GM21576 (cell line): ENCODE measurements around the gene TNFAIP2.

Experiments
- ATAC-seq: cut with Tn5 transposase; IDR thresholded peaks from one replicate; pipeline ENCODE4 v1.9.1; 2021; ENCODE audit warnings: mild to moderate bottlenecking, moderate library complexity; ENCODE audit not compliant: unreplicated experiment

The TNFAIP2 gene

GRCh38 chr14:103093856-103094405, 29.3 kb upstream of the TNFAIP2 start:
- no peak for ATAC-seq

GRCh38 chr14:103094406-103095209, 28.7 kb upstream of the TNFAIP2 start, which contains the start of gene EXOC3L4:
Gene EXOC3L4, plus strand, starts transcription at chr14:103094725. Its CDS starts 5,495 bp downstream, at chr14:103100220.
- ATAC-seq, result no peak

GRCh38 chr14:103095210-103095778, 28.0 kb upstream of the TNFAIP2 start:
- no peak for ATAC-seq

GRCh38 chr14:103096387-103096786, 26.9 kb upstream of the TNFAIP2 start:
- no peak for ATAC-seq

DNA sequence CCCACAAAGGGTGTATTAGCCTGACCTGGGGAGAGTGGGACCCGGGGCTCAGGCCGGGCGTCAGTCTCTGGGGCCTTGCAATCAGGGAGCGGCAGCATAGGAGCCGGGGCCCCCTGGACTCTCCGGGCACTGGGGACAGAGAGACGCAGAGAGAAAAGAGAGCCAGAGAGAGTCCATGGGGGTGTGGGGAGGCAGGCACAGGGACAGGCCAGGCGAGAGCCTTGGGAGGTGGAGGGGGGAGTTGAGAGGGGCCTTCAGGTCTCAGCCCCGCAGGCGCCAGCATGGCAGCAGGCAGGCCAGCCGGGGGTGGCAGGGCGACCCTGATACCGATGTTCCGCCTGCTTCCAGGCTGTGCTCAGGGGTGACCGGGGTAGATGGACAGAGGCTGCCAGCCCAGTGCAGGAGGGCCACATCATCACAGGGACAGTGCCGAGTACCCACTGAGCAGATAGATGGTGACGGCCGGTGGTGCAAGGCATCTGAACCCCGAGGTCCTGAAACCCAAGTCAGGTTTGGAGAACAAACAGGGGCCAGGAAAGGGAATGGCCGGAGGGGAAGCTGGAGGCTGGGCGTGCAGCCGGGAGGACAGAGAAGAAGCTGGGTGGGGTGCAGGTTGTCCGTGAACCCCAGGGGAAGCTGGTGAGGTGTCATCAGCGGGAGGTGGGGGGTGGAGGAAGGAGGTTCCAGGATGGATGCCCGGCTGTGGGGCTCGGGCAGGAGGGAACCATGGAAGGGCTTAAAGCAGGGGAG, 25.8 kb upstream of the TNFAIP2 start:
- ATAC-seq, result no peak

DNA sequence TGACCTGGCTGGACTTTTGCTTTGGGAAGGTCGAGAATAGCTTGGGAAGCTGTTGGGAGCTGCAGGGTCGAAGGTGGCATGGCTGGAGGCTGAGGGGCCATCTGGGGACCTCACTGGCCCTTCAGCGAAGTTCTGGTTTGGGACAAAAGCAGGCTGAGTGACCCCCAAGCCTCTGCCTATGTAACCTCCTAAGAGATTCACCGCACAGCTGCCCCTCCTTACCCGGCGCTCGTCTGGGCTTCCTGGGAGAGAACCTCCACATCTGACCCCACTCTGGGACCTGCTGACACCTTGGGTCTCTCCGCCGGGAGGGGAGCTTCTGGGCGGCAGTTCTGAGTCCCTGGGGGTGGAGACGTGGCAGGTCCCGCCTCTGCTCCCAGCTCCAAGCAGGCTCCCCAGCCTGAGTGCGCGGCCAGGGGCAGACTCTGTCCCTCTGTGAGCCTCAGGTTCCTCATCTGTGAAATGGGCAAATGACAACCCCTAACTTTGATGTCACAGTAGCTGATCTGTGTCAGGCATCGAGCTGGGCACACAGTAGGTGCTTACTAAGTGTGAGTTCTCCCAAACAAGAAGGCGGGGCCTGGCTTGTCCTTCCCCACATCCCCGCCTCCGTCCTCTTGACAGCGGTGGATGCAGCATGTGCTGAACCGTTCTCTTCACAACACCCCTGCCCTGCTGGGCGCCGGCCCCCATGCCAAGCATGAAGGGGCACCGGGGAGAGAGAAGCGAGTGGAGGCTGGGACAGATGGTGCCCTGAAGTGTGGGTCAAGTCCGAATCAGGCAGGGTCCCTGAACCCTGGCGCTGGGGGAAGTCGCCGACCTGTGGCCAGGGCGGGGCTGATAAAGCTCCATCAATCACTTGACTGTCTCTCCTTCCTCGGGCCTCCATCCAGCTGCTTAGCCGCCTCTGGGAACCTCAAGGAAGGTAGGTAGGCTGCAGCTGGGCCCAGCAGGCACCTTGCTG, 25.0 kb upstream of the TNFAIP2 start:
- no peak for ATAC-seq

DNA sequence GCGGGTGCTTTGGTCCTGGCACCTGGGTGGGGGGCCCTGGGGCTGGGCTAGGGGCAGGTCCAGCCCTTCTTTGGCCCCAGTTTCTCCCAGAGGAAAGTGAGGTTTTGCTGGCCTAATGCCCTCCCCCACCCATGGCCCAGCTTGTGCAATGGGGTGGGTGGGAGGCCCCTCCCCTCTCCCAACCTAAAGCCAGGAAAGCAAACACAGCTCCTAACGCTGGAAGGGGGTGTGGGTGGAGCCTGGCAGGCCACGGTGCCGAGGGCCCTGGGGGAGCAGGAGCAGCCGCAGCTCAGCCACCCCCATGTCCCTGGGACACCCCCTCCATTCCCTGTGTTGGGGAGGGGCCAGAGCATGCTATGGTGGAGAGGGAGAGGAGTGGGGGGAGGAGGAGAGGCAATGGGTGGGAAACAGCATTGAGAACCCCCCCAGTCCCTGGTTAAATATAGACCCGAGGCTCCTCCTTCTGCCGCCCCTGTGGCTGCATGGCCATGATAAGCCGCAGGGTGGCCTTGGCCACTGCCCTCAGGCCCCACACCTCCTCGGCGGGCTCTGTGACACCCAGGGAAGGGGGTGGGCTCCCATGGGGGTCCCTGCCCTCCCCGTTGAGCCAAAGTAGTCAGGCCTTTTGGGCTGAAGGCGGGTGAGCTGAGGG, 24.1 kb upstream of the TNFAIP2 start:
- no peak for ATAC-seq

DNA sequence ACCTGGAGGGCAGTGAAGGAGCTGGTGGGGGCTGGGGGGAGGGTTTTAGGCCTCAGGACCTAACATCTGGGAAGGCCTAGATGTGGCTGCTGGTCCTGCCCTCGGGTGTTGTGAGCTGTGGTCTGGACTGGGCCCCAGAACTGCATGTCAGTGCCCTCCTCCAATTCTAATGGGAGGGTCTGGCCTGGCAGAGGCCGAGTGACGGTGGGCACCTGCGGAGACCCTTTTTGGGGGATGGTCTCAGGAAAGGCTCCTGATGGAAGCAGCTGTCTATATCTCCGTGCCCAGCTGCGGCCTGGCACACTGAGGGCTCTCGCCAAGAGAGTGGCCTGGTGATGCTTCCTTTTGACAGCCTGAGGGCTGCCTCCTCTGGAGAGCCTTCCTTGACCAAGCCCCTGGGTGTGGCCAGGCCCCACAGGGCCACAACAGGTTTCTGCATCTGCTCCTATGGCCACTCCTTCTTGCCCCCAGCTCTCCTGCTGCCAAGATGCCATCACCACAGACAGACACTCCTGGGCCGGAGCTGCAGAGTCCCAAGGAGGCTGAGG, 23.5 kb upstream of the TNFAIP2 start:
- no peak for ATAC-seq

DNA sequence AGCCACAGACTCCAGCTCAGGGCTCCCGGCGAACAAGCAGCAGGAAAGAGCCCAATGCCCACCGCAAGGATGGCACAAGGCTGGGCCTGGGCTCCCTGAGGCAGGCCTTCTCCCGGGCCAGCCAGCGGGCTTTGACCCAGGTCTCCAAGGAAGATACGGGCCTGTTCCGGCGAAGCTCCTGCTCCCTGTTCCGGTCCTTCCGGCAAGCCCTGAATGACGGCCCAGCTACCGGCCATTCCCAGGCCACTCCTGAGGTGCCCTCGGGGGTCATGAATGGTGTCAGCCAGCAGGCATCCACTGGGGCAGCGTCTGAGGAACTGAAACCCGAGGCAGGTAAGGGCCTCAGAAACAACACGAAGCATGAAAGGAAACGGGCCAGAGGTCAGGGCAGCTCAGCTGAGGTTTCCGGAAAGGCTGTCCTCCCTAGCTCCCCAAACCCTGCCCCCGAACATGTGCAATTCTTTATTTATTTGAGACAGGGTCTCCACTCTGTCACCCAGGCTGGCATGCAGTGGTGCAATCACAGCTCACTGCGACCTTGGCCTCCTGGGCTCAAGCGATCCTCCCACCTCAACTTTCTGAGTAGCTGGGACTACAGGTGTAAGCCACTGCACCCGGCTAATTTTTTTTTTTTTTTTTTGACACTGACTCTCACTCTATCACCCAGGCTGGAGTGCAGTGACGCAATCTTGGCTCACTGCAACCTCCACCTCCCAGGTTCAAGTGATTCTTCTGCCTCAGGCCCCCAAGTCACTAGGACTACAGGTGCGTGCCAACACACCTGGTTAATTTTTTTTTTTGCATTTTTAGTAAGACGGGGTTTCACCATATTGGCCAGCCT, 22.8 kb upstream of the TNFAIP2 start:
- ATAC-seq, result peak; percentile 74

- no peak for ATAC-seq
Measured at GRCh38 chr14:103101257-103101962, 21.9 kb upstream of the TNFAIP2 start.

- ATAC-seq, result no peak
Measured at GRCh38 chr14:103101963-103102688, 21.1 kb upstream of the TNFAIP2 start.

GRCh38 chr14:103102689-103103260, 20.5 kb upstream of the TNFAIP2 start:
- ATAC-seq, result no peak

DNA sequence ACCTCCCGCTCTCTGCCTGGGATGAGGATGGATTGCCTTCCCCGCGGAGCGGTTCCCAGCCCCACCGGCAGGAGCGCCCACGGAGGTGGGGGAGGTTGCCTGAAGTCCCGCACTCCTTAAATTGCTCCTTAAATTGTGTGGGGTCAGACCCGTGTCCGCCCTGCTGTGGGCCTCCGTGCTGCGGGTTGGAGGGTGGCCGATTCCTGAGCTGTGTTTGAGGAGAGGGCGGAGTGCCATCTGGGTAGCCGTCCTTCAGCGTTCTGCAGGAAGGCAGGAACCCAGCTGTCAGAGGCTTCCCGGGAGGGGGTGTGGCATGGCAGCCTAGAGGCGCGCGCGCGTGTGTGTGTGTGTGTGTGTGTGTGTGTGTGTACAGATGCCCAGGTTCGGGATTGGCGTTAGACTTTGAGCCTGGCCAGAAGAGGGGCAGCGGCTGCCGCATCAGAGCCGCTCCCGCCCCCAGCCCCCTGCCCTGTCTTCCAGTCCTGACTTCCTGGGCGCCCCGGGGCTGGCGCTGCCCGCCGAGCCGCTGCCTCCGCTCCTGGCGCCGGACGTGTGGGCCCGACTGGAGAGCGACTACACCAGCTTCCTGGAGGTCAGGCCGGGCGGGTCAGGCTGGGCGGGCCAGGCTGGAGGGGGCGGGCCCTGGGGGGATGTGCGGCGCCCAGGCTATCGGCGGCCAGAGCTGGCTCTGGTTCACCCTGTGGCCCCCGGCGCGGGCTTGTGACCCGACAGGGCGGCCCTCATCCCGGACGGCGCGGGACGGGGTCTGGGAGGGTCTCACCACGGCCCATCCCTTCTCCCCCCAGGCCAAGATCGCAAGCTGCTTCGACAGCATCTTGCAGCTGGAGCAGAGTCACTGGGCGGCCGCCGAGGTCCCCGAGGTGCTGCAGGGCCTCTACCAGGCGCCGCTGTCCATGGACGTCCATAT, 19.5 kb upstream of the TNFAIP2 start:
- no peak for ATAC-seq

- no peak for ATAC-seq
Measured at GRCh38 chr14:103104389-103104653, 18.9 kb upstream of the TNFAIP2 start.

DNA sequence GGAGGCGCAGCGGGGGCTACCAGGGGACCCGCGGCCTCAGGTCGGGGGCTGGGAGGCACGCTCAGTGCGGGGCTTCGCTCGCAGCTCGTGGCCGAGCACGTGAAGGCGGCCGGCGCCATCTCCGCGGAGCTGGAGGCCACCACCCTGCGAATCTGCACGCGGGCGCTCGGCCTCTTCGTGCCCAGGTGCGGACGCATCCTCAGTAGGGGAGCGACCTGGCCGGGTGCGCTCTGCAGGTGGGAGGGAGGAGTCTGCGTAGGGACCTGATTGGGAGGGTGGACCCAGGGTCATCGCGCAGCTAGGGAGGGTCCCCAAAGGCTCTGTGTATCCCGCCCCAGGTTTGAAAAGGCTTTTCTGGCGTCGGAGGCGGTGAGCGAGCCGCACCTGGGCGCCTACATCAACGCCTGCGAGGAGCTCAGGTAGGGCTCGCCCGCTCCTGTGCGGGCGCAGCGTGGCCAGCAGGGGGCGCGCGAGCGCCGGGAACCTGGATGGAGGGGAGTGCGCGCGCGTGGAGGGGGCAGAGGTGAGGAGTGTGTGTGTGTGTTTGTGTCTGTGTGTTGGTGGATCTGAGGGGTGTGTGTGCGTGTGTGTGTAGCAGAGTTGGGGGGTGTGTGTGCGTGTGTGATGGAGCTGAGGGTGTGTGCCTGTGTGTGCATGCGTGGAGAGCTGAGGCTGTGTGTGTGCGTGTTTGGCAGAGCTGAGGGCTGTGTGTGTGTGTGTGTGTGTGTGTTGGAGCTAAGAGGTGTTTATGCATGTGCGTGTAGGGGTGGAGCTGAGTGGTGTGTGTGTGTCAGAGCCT, 18.4 kb upstream of the TNFAIP2 start:
- no peak for ATAC-seq
